NCI-H146 treated with DMSO at 0.1 percent for 48 hours (cell line): ENCODE measurements around the gene GDPD4.

Source experiments
- DNase-seq: peaks from one replicate; lab custom pipeline; 2025; ENCODE audit not compliant: unreplicated experiment; lab: John Stamatoyannopoulos, UW

The GDPD4 gene

GRCh38 chr11:77193167-77193566, 108.3 kb downstream of the GDPD4 start:
- no peak for DNase-seq

GRCh38 chr11:77191823-77192495, 109.5 kb downstream of the GDPD4 start:
- DNase-seq, result no peak

- DNase-seq, result no peak
Observed at GRCh38 chr11:77191429-77191822, 110.1 kb downstream of the GDPD4 start.

- no peak for DNase-seq
Observed at GRCh38 chr11:77190331-77191075, 111.0 kb downstream of the GDPD4 start.

GRCh38 chr11:77189588-77190210, 111.8 kb downstream of the GDPD4 start:
- no peak for DNase-seq

- DNase-seq, result peak; percentile 77
Observed at GRCh38 chr11:77188633-77189491, 112.6 kb downstream of the GDPD4 start.

- DNase-seq, result peak; percentile 31
Observed at GRCh38 chr11:77187776-77188632, 113.5 kb downstream of the GDPD4 start.

GRCh38 chr11:77187111-77187750, 114.3 kb downstream of the GDPD4 start:
- no peak for DNase-seq

GRCh38 chr11:77186302-77186701, 115.2 kb downstream of the GDPD4 start:
- no peak for DNase-seq

GRCh38 chr11:77184136-77184860, 117.2 kb downstream of the GDPD4 start:
- DNase-seq, result no peak

GRCh38 chr11:77183431-77183984, 118.0 kb downstream of the GDPD4 start:
- DNase-seq, result no peak

- DNase-seq, result no peak
Observed at GRCh38 chr11:77182542-77183430, 118.7 kb downstream of the GDPD4 start.

GRCh38 chr11:77181799-77182541, 119.5 kb downstream of the GDPD4 start:
- no peak for DNase-seq

GRCh38 chr11:77181226-77181625, 120.3 kb downstream of the GDPD4 start:
- DNase-seq, result no peak

- DNase-seq, result no peak
Observed at GRCh38 chr11:77180346-77180745, 121.1 kb downstream of the GDPD4 start.

GRCh38 chr11:77179681-77180080, 121.8 kb downstream of the GDPD4 start:
- DNase-seq, result no peak

GRCh38 chr11:77179048-77179447, 122.4 kb downstream of the GDPD4 start:
- no peak for DNase-seq
